Psoas muscle (tissue), 8 donors: Measurements from ENCODE around the gene FYB1. TPM values are rescaled to one million over a fixed set of nuclear protein-coding genes. Genes with fewer than 3 reads are reported as not detected.
"Not testable (repeated sequence)": the region's sequence is repeated elsewhere in the genome, so short reads cannot be mapped to it uniquely, and the experiment has no call there.

Experiments
- ATAC-seq, 4 donors: fragments of 200-7000 bp; cut with Tn5 transposase; one replicate each; pipeline ENCODE4 v1.9.1; 2020; ENCODE audit warnings: moderate library complexity in 3 of 4, mild to moderate bottlenecking in 2 of 4
- DNase-seq, 2 donors: peaks; one replicate each; pipeline ENCODE4 v3.0.0-alpha.2; 2020
- H3K27ac ChIP-seq: fragments of 200-600 bp; one replicate; pipeline ENCODE4 v1.8.0; 2022
- H3K27me3 ChIP-seq, 3 donors: fragments of 200-600 bp in 1 of 3; one replicate each; pipeline versions ENCODE4 v1.6.1 to v1.8.0; 2013 to 2022; ENCODE audit warnings: low read length in 2 of 3, mild to moderate bottlenecking in 2 of 3, moderate library complexity in 1 of 3; ENCODE audit not compliant: insufficient read depth in 3 of 3
- H3K36me3 ChIP-seq, 2 donors: fragments of 200-600 bp in 1 of 2; one replicate each; pipeline versions ENCODE4 v1.6.1 to v1.8.0; 2013 to 2022; ENCODE audit warnings: low read depth in 1 of 2, mild to moderate bottlenecking in 1 of 2, moderate library complexity in 1 of 2; ENCODE audit not compliant: insufficient read depth in 1 of 2
- H3K4me1 ChIP-seq: fragments of 200-600 bp; one replicate; pipeline ENCODE4 v1.8.0; 2022
- H3K4me3 ChIP-seq: fragments of 200-600 bp; one replicate; pipeline ENCODE4 v1.8.0; 2022; ENCODE audit warnings: mild to moderate bottlenecking
- H3K9me3 ChIP-seq: fragments of 200-600 bp; one replicate; pipeline ENCODE4 v1.8.0; 2022
- CTCF ChIP-seq: fragments of 200-600 bp; IDR thresholded peaks from one replicate; pipeline ENCODE4 v1.8.0; 2022; ENCODE audit warnings: antibody characterized with exemption
- WGBS, 3 donors: extraction: QIAGEN DNeasy Blood & Tissue Kit; methylation state at CpG; one replicate each; pipeline versions ENCODE4 v1.1.6 to v1.1.7; 2013; 5-methylcytosine and 5-hydroxymethylcytosine counted together
- intact Hi-C, 2 donors: fragments of 100-400 bp; cut with DNase I; formaldehyde crosslinking; loops; one replicate each; pipeline versions ENCODE4 v1.11.0 to v1.14.2; 2022
- polyA plus RNA-seq, 3 donors: library from polyadenylated mRNA; stranded (reverse); fragments of 200-250 nt; gene quantifications; one replicate each; pipeline ENCODE4 v1.2.3, GENCODE V29; 2013
- total RNA-seq, 4 donors: library from RNA; stranded (reverse); fragmentation: NEBNext Ultra II Directional in 2 of 4; extraction: Animal tissue kit (Norgen Biotek cat#: 25700) in 2 of 4; gene quantifications; one replicate each; pipeline versions ENCODE4 v1.2.1 to v1.2.4, GENCODE V29; 2021 to 2023
- donor health status: healthy with polysubstance abuse.
- donor health status: DM: no; HTN: no; CAD: no; lungs with moderate emphysema.
- donor health status: Bipolar disorder and iron deficiency.
- donor health status: healthy.
- donor health status: DM: yes; HTN: yes; CAD: no.
- donor health status: DM: no; HTN: no; CAD: no.
- donor health status: DM: no; HTN: no; CAD: no.
- donor health status: DM: yes; HTN: yes; CAD: no.

Gene FYB1
- total and polyA plus RNA-seq, 7 donors = 0.22 to 3.2 (median 1.3) TPM

- Histone ChIP-seq H3K4me3 (no peak overlapping the region), H3K4me1 (no peaks in the 10 kb centered on the region), H3K36me3 (no peaks in the 10 kb centered on the region), H3K9me3 (peaks cover 5% of the 10 kb centered on the region), H3K27me3 (no peaks in the 10 kb centered on the region), H3K27ac (no peak overlapping the region)
- ATAC-seq = no peak
- no peak for TF ChIP-seq CTCF
- WGBS, 3 donors = 59 to 74% (median 63%) methylated on average over 3 of the region's 3 CpGs
- intact Hi-C loops = no loop called here
- DNase-seq = no peak
Measured at GRCh38 chr5:39238366-39239105, 19.2 kb upstream of the FYB1 start.

DNA sequence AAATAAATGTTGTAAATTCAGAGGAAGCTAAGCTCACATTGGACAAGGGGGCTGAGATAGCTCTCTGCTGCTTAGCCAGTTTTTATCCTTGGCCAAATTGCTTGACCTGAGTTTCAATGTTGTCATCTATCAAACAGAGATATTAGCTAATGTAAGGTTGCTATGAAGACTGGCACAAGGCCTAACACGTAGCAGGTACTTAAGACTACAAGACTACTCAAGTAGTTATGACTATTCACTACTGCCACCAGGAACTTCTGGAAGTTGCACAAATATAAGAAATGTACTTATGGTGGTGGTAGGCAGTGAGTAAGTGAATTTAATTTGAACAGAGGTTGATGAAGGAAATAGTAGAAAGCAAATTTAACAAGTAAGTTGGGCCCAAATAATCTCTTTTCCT is 17.4 kb upstream of the FYB1 start:
- 84 to 92% (median 84%) methylated on average over 1 of the region's 1 CpG for WGBS, 3 donors
- H3K27me3 ChIP-seq = no peaks in the 10 kb centered on the region
- H3K36me3 ChIP-seq = no peaks in the 10 kb centered on the region
- intact Hi-C loops = no loop called here
- H3K9me3 ChIP-seq = peaks cover 5% of the 10 kb centered on the region
- no peak for ATAC-seq
- no peak for TF ChIP-seq CTCF
- H3K4me1 ChIP-seq = no peaks in the 10 kb centered on the region
- DNase-seq = no peak
- H3K4me3 ChIP-seq = no peak overlapping the region
- H3K27ac ChIP-seq = no peak overlapping the region

DNA sequence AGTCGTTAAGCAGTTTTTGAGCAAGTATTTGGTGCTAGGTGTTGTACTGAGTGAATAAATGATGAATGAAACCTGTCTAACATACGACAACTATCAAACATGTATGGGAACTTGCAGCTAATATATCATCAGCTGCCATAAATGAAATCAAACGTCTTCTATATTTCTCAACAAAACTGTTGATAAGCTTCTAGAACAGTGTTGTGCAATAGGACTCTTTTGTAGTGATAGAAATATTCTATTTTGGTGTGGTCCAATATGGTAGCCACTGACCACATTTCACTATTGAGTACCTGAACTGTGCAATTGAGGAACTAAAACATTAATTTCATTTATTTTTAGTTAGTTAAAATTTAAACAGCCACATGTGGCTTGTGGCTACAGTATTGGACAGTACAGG is 16.3 kb upstream of the FYB1 start:
- DNase-seq (no peak), ATAC-seq (no peak)
- 75 to 82% (median 76%) methylated on average over 3 of the region's 3 CpGs for WGBS, 3 donors
- intact Hi-C loops = no loop called here
- Histone ChIP-seq H3K27ac (no peak overlapping the region), H3K27me3 (no peaks in the 10 kb centered on the region), H3K9me3 (no peaks in the 10 kb centered on the region), H3K36me3 (no peaks in the 10 kb centered on the region), H3K4me3 (no peak overlapping the region), H3K4me1 (no peaks in the 10 kb centered on the region)
- TF ChIP-seq CTCF = no peak

- not testable (repeated sequence) for H3K4me1 ChIP-seq
Measured at GRCh38 chr5:39234494-39234893, 15.1 kb upstream of the FYB1 start.

DNA sequence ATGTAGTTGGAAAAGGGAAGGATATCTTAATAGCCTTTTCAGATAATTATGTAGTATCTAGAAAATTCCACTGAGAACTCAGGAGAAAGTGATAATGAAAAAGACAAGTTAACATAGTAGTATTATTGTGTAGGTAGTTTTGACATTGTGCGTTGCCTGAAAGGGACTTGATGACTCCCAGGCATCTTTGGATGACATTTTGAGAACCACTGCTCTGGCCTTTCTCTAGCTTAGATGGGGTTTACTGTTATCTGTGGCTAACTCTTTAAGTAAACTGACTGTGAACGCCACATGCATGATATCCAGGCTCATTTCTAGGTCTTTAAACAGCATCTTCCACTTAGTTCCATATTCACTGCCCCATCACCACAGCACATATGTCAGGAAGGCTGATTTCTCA is 14.4 kb upstream of the FYB1 start:
- ATAC-seq (no peak), DNase-seq (no peak)
- Histone ChIP-seq H3K36me3 (no peaks in the 10 kb centered on the region), H3K9me3 (no peaks in the 10 kb centered on the region), H3K27me3 (no peaks in the 10 kb centered on the region), H3K27ac (no peak overlapping the region), H3K4me3 (no peak overlapping the region), H3K4me1 (no peaks in the 10 kb centered on the region)
- 82 to 93% (median 87%) methylated on average over 2 of the region's 2 CpGs for WGBS, 3 donors
- intact Hi-C loops = no loop called here
- TF ChIP-seq CTCF = no peak

More at GRCh38 chr5:39234494-39234893, 15.1 kb upstream of the FYB1 start:
- DNase-seq, intact Hi-C loops, H3K9me3 ChIP-seq, H3K4me3 ChIP-seq, ATAC-seq, H3K27ac ChIP-seq, H3K27me3 ChIP-seq, H3K36me3 ChIP-seq: not testable (repeated sequence)
- 84 to 92% (median 87%) methylated on average over 1 of the region's 1 CpG for WGBS, 3 donors
